ENCODE data around the gene NRAP. TPM values are rescaled to one million over a fixed set of nuclear protein-coding genes. Genes with fewer than 3 reads are reported as not detected.
A peak's percentile ranks its signal among the peaks of the same experiment; 100 is the strongest.

Gene NRAP
- total RNA-seq, 1 experiment from 2014 or later, result not detected

GRCh38 chr10:113590581-113590980 is 73.3 kb downstream of the NRAP start:
- Mint-ChIP-seq H3K4me1 (peaks cover 3 to 9% of the 10 kb centered on the region in 2 experiments; a peak in 2 of 4 replicates), H3K36me3 (ENCODE audit: insufficient read depth in 1 of 3, low read depth in 3 of 3) (no peaks in the 10 kb centered on the region), H3K4me3 (no peak overlapping the region), H3K27me3 (ENCODE audit: low read depth) (peaks cover 34% of the 10 kb centered on the region), H3K27ac (no peak overlapping the region), H3K9me3 (no peaks in the 10 kb centered on the region)
- Histone ChIP-seq H3K4ac (ENCODE audit: low read depth, low read length) (no peak overlapping the region), H3K27me3 (ENCODE audit: insufficient read depth, low read length) (no peaks in the 10 kb centered on the region), H3K9ac (ENCODE audit: extremely low read depth, insufficient read length, low read length) (no peak overlapping the region), H3K56ac (ENCODE audit: insufficient read length, low read depth, low read length) (no peak overlapping the region), H3K79me1 (ENCODE audit: insufficient read depth, low read depth, low read length, poor library complexity, severe bottlenecking) (no peaks in the 10 kb centered on the region), H2AK5ac (ENCODE audit: insufficient read length, low read length) (no peak overlapping the region), H2AFZ (ENCODE audit: low read length) (no peak overlapping the region), H3K27ac (ENCODE audit: insufficient read length, low read depth, low read length) (no peak overlapping the region), H4K8ac (replicated peaks; ENCODE audit: insufficient read length, low read depth, low read length) (no peak overlapping the region), H3K23me2 (ENCODE audit: insufficient read length, low read depth, low read length, poor library complexity, severe bottlenecking) (no peaks in the 10 kb centered on the region), H3T11ph (ENCODE audit: low read length) (no peak overlapping the region), H2BK12ac (ENCODE audit: insufficient read length, low read depth, low read length) (no peak overlapping the region), H4K91ac (ENCODE audit: insufficient read length, low read depth, low read length) (no peak overlapping the region), H2BK15ac (ENCODE audit: low read depth, low read length) (no peak overlapping the region), H3K4me2 (ENCODE audit: insufficient read depth, insufficient read length, low read length) (no peak overlapping the region), H3K9me3 (ENCODE audit: control insufficient read depth, low read depth, low read length) (no peaks in the 10 kb centered on the region), H3K4me1 (ENCODE audit: insufficient read depth, low read length) (no peaks in the 10 kb centered on the region), H4K20me1 (ENCODE audit: control insufficient read depth, insufficient read depth, insufficient read length) (no peaks in the 10 kb centered on the region), H4K5ac (ENCODE audit: insufficient read length, low read depth, low read length) (no peak overlapping the region), H3K79me2 (ENCODE audit: insufficient read depth, low read length) (no peaks in the 10 kb centered on the region), H3K14ac (ENCODE audit: insufficient read depth, low read length) (peak overlapping the region; percentile 31; the same call in 1 of the 2 replicates), H3K18ac (ENCODE audit: insufficient read length, low read depth, low read length) (no peak overlapping the region), H2BK120ac (ENCODE audit: low read depth, low read length, poor library complexity, severe bottlenecking) (no peak overlapping the region), H3K23ac (ENCODE audit: insufficient read length, low read depth, low read length) (no peak overlapping the region), H2BK20ac (ENCODE audit: low read depth, low read length, poor library complexity, severe bottlenecking) (no peak overlapping the region), H2BK5ac (ENCODE audit: insufficient read length, low read length) (no peak overlapping the region)
- TF ChIP-seq CTCF (conservative IDR thresholded peaks at IDR 0.05), result no peak
- no peak for DNase-seq
- no CpG with 5 or more reads among the region's 12 CpGs for WGBS (ENCODE audit: extremely low coverage, insufficient read length, low lambda C conversion rate)

Data from H9 (cell line).